GM18909 (cell line): Measurements from ENCODE around the gene SELENOP.
"Not testable (repeated sequence)": the region's sequence is repeated elsewhere in the genome, so short reads cannot be mapped to it uniquely, and the experiment has no call there.

Experiments
- ATAC-seq: cut with Tn5 transposase; IDR thresholded peaks from one replicate; pipeline ENCODE4 v1.9.1; 2021; ENCODE audit warnings: mild to moderate bottlenecking; ENCODE audit not compliant: unreplicated experiment, poor library complexity

The SELENOP gene

GRCh38 chr5:42826757-42827515 lies 15.2 kb upstream of the SELENOP start:
- no peak for ATAC-seq

- no peak for ATAC-seq
Measured at GRCh38 chr5:42825422-42826148, 13.9 kb upstream of the SELENOP start.

- no peak for ATAC-seq
Measured at GRCh38 chr5:42824347-42824976, 12.8 kb upstream of the SELENOP start.

- no peak for ATAC-seq
Measured at GRCh38 chr5:42822548-42822947, 10.9 kb upstream of the SELENOP start.

- ATAC-seq: no peak
Measured at GRCh38 chr5:42819745-42820144, 8.1 kb upstream of the SELENOP start.

- ATAC-seq: not testable (repeated sequence)
Measured at GRCh38 chr5:42816546-42816945, 4.9 kb upstream of the SELENOP start.

GRCh38 chr5:42813533-42813932 lies 1.8 kb upstream of the SELENOP start:
- ATAC-seq: no peak

GRCh38 chr5:42812620-42813019 lies 928 bp upstream of the SELENOP start:
- no peak for ATAC-seq

- ATAC-seq: no peak
Measured at GRCh38 chr5:42810834-42811590, 680 bp downstream of the SELENOP start.

GRCh38 chr5:42808888-42809611 lies 2.6 kb downstream of the SELENOP start:
- no peak for ATAC-seq

GRCh38 chr5:42807722-42808447 lies 3.8 kb downstream of the SELENOP start:
- no peak for ATAC-seq

GRCh38 chr5:42806701-42807262 lies 4.9 kb downstream of the SELENOP start:
- no peak for ATAC-seq

- no peak for ATAC-seq
Measured at GRCh38 chr5:42806004-42806700, 5.5 kb downstream of the SELENOP start.

GRCh38 chr5:42804717-42805339 lies 6.9 kb downstream of the SELENOP start:
- ATAC-seq: no peak

- no peak for ATAC-seq
Measured at GRCh38 chr5:42801516-42802166, 10.1 kb downstream of the SELENOP start.

GRCh38 chr5:42800748-42801330 lies 10.9 kb downstream of the SELENOP start:
- no peak for ATAC-seq

- ATAC-seq: no peak
Measured at GRCh38 chr5:42799668-42800114, 12.0 kb downstream of the SELENOP start.
